GM21737 (cell line): Measurements from ENCODE around the gene SH2B2.
A peak's percentile ranks its signal among the peaks of the same experiment; 100 is the strongest.
"Not testable (repeated sequence)": the region's sequence is repeated elsewhere in the genome, so short reads cannot be mapped to it uniquely, and the experiment has no call there.

Experiments used
- ATAC-seq: cut with Tn5 transposase; IDR thresholded peaks from one replicate; pipeline ENCODE4 v1.9.1; 2021; ENCODE audit warnings: mild to moderate bottlenecking, moderate library complexity; ENCODE audit not compliant: unreplicated experiment

The SH2B2 gene

DNA sequence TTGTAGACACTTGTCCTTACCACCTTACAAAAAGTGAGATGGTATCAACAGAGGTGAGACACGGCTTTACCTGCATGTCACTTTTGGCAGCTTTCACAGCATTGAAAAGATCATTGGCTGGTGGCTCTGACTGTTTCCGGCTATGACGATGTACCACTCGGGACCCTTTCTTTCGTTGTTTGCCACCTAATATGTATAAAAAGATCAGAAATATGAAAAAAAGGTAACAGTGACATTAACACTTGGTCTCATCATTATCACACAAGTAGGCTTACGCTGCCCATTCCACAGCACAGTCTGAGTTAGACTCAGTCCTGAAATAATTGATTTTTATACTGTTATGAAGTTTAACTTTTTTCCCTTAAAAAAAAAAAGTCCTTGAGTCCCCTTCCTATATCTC, 40.5 kb downstream of the SH2B2 start:
- ATAC-seq: not testable (repeated sequence)

DNA sequence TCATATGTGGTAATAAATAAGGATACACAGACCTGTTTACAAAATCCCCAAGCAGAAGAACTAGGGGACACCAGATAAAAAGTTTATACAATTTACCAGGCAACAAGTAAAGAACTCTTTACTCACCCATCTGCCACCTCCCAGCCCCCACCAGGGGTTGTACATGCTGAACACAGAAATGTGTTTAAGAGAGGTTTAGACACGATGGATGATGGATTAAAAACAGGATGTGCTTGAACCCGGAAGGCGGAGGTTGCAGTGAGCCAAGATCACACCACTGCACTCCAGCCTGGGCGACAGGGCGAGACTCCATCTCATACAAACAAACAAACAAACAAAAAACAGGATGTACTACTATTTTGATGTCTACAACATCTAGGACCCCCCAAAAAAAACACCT, 42.2 kb downstream of the SH2B2 start:
- not testable (repeated sequence) for ATAC-seq

GRCh38 chr7:102329366-102329765, 42.7 kb downstream of the SH2B2 start:
- not testable (repeated sequence) for ATAC-seq

DNA sequence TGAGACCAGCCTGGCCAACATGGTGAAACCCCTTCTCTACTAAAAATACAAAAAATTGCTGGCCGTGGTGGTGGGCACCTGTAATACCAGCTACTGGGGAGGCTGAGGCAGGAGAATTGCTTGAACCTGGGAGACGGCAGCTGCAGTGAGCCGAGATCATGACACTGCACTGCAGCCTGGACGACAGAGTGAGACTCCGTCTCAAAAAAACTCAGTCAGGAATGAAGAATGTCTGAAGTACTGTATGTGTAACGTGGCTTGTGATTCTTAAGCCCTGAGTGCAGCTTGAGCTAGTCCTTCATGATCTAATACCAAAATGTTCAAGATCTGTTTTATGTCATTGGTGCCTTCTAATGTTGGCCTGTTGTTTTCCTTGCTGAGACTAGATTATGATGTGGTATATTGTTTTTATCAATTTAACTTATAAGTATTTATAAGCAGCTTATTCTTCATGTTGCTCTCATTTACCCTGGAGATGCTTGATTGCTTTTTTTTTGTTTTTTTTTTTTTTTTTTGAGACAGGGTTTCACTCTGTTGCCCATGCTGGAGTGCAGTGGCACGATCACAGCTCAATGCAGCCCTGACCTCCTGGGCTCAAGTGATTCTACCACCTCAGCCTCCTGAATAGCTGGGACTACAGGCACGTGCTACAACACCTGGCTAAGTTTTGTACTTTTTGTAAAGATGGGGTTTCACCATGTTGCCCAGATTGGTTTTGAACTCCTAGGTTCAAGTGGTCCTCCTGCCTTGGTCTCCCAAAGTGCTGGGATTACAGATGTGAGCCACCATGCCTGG, 44.2 kb downstream of the SH2B2 start:
- not testable (repeated sequence) for ATAC-seq

- ATAC-seq: not testable (repeated sequence)
Observed at GRCh38 chr7:102335574-102335973, 48.9 kb downstream of the SH2B2 start.

DNA sequence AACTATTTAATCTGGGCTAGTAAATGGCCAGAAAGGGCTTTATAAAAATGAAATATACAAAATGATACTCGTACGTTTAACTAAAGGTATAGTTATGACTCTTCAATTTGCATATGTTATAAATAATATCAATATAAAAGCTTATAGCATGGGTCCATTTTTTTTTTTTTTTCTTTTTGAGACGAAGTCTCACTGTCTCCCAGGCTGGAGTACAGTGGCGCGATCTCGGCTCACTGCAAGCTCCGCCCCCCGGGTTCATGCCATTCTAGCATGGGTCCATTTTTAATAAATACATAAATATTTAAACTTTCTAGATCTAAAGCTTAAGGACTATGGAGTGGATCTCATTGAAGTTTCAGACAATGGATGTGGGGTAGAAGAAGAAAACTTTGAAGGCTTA, 50.3 kb downstream of the SH2B2 start:
- not testable (repeated sequence) for ATAC-seq

DNA sequence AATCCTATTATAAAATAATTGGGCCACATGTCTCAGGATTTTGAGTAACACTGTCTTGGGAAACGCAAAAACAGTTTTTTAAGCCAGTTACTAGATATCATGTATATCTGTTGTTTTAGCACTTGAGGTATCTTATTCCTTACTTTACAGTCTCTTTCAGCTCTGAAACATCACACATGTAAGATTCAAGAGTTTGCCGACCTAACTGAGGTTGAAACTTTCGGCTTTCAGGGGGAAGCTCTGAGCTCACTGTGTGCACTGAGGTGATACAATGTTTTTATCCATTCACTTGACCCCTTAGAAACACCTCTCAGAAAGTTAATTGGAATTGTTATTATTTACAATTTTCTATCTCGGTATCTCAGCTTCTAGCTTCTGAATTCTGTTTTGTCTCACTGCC, 50.8 kb downstream of the SH2B2 start:
- ATAC-seq: not testable (repeated sequence)

- ATAC-seq: not testable (repeated sequence)
Observed at GRCh38 chr7:102340599-102341368, 54.1 kb downstream of the SH2B2 start.

- ATAC-seq: not testable (repeated sequence)
Observed at GRCh38 chr7:102346983-102347382, 60.3 kb downstream of the SH2B2 start.

- not testable (repeated sequence) for ATAC-seq
Observed at GRCh38 chr7:102356344-102356743, 69.7 kb downstream of the SH2B2 start, which contains the start of gene SPDYE6. TSS of gene SPDYE6 (minus strand) at chr7:102356444. CDS start at chr7:102356023, 421 bp downstream.

- peak; percentile 99 for ATAC-seq
Observed at GRCh38 chr7:102363549-102364393, 77.1 kb downstream of the SH2B2 start.

- ATAC-seq: not testable (repeated sequence)
Observed at GRCh38 chr7:102364394-102364886, 77.8 kb downstream of the SH2B2 start.

DNA sequence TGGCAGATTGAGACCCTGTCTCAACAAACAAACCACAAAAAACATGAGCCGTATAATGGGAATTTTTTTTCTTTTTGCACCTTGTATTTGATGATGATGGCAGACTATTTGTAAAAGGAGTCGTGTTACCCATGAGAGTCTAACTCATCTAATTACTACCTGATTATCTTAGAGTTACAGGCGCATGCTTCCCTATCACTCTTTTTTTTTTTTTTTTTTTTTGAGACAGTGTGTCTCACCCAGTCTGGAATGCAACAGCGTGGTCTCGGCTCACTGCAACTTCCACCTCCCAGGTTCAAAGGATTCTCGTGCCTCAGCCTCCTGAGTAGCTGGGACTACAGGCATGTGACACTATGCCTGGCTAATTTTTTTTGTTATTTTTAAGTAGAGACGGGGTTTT, 78.7 kb downstream of the SH2B2 start:
- not testable (repeated sequence) for ATAC-seq

- not testable (repeated sequence) for ATAC-seq
Observed at GRCh38 chr7:102370038-102370437, 83.4 kb downstream of the SH2B2 start.
